ENCODE results near the gene CERS1. TPM values are rescaled to one million over a fixed set of nuclear protein-coding genes. Genes with fewer than 3 reads are reported as not detected.

CERS1 gene
- total RNA-seq, 1 donor from 2014 or later = not detected

DNA sequence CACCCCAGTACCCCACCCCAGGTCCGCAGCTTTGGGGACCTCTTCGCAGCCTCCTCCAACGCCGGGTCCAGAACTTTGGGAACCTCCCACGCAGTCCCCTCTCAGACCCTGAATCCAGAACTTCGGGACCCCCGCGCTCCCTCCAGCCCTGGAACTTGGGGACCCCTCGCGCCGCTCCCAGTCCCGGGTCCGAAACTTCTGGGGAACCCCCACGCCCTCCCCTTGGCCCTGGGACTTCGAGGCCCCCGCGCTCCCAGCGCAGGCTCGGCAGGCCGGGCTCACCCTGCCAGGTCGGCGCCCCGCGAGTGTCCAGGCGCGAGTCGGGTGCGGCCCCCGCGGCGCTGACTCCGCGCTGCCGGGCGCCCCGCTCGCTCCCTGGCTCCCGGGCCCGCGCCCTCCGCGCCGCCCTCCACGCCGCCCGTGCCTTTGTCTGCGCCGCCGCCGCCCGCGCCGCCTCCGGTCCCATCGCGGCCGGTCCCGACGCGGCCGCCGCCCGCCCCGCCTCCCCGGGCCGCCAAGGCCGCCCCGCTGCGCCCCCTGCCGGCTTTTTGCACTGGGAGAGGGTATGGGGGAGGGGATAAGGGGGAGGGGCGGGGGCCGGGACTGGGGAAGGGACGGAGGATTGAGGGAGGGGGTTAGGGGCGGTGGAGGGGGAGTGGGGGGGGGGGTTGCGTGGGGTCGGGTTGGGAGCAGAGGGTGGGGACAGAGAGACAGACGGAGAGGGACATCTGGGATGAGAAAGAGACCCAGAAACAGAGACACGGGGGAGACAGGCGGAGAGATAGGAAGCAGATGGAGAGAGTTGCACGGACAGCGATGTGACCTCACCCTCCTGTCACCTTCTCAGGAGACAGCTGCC, 45.0 kb upstream of the CERS1 start, which contains the start of gene HOMER3:
HOMER3 (minus strand) TSS at position 449 of the 859 bp plus-strand sequence. CDS start 2,235 bp downstream, outside the sequence.
- ATAC-seq = peak; percentile 88
- Histone ChIP-seq H3K4me3 (peak within 1 kb of the TSS; percentile 63), H3K27ac (peak within 1 kb of the TSS; percentile 28), H3K9me3 (no peaks in the 10 kb centered on the region), H3K36me3 (peaks cover 6% of the 10 kb centered on the region), H3K4me1 (peaks cover 14% of the 10 kb centered on the region), H3K27me3 (ENCODE audit: low read depth) (no peaks in the 10 kb centered on the region)
- TF ChIP-seq CTCF (IDR thresholded peaks at IDR 0.05) = no peak
- intact Hi-C loops (cut with DNase I) = no loop called here
- DNase-seq = peak; percentile 85

DNA sequence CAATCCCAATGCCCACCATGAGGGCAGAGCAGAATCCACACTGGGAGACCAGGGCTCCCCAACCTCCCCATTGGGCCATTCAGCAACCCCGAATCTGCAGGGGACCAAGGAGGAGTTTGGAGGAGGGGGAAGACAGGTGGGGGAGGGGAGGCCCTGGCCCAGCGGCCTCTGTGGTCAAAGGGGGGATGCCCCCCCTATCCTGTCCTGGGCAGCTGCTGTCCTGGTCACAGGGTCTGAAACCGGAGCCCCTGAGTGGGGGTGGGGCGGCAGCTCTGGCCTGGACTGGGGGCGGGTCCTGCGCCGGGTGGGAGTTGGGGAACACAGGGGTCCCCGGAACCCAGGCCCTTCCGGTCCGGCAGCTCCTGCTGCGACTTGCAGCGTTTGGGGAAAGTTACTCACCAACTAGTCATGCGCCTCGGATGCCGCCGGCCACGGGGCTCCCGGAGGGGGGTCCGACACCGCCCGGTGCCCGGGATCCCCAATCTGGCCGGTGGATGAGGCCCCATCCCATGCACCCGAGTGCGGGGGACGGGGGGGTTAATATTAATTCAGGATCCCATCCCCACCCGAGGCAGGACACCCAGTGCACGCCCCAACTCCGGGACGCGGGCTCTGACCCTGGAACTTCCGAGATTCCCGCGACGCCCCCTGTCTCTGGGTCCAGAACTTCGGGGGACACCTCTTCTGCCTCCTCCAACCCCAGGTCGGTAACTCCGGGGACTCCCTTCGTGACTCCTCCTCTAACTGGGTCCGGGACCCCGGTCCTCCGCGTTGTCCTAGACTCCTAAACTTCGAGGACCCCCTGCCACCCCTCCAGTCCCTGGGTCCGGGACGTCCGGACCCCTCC, 44.2 kb upstream of the CERS1 start:
- no peak for TF ChIP-seq CTCF (IDR thresholded peaks at IDR 0.05)
- Histone ChIP-seq H3K27me3 (ENCODE audit: low read depth) (no peaks in the 10 kb centered on the region), H3K4me1 (peaks cover 14% of the 10 kb centered on the region), H3K36me3 (peaks cover 6% of the 10 kb centered on the region), H3K9me3 (no peaks in the 10 kb centered on the region), H3K4me3 (peak overlapping the region; percentile 63), H3K27ac (peak overlapping the region; percentile 28)
- peak; percentile 54 to 55 for ATAC-seq
- no peak for DNase-seq
- intact Hi-C loops (cut with DNase I) = no loop called here

GRCh38 chr19:18939163-18939562, 43.2 kb upstream of the CERS1 start:
- intact Hi-C loops (cut with DNase I) = no loop called here
- Histone ChIP-seq H3K9me3 (no peaks in the 10 kb centered on the region), H3K27me3 (ENCODE audit: low read depth) (no peaks in the 10 kb centered on the region), H3K36me3 (peaks cover 10% of the 10 kb centered on the region), H3K27ac (no peak overlapping the region), H3K4me1 (peaks cover 14% of the 10 kb centered on the region), H3K4me3 (no peak overlapping the region)
- DNase-seq = no peak
- ATAC-seq = no peak
- no peak for TF ChIP-seq CTCF (IDR thresholded peaks at IDR 0.05)

GRCh38 chr19:18933297-18933696, 37.3 kb upstream of the CERS1 start:
- H3K4me1 ChIP-seq = no peaks in the 10 kb centered on the region
- H3K9me3 ChIP-seq = no peaks in the 10 kb centered on the region
- TF ChIP-seq CTCF (IDR thresholded peaks at IDR 0.05) = no peak
- no peaks in the 10 kb centered on the region for H3K27me3 ChIP-seq (ENCODE audit: low read depth)
- peaks cover 41% of the 10 kb centered on the region for H3K36me3 ChIP-seq
- H3K27ac ChIP-seq = no peak overlapping the region
- no peak for ATAC-seq
- intact Hi-C loops (cut with DNase I) = no loop called here
- DNase-seq = no peak
- H3K4me3 ChIP-seq = no peak overlapping the region

DNA sequence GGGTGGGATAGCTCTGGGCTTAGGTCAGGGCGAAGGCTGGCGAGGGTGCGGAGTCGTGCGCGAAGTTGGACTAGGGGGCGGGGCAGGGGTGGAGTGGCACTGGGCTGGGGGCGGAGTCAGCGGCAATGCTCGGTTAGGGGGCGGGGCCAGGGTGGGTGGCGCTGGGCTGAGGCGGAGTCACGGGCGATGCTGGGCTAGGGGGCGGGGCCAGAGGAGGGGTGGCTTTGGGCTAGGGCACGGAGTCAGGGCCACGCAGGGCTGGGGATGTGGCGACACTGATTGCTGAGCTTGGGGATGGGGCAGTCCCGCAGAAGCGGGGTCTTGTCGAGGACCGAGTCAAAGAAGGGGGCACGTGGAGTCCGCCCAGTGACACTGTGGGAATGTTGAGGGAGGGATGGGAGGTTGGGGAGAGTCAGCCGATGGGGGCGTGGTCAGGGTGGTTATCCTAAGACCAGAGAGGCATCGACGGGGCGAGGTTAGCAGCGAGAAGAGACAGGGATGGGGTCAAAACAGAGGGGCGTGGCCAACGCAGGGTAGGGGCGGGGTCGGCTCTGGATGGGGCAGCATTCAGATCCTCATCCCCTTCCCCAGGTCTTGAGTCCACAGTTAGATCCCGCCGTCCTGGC, 36.4 kb upstream of the CERS1 start:
- no peak overlapping the region for H3K27ac ChIP-seq
- DNase-seq = peak; percentile 88
- no peaks in the 10 kb centered on the region for H3K9me3 ChIP-seq
- no peaks in the 10 kb centered on the region for H3K4me1 ChIP-seq
- peak overlapping the region; percentile 28 for H3K4me3 ChIP-seq
- ATAC-seq = peak; percentile 90 to 92
- peaks cover 47% of the 10 kb centered on the region for H3K36me3 ChIP-seq
- TF ChIP-seq CTCF (IDR thresholded peaks at IDR 0.05) = no peak
- H3K27me3 ChIP-seq (ENCODE audit: low read depth) = no peaks in the 10 kb centered on the region
- intact Hi-C loops (cut with DNase I) = no loop called here
